Colonic mucosa (tissue), 4 donors: ENCODE data around the gene LPCAT2. TPM values are rescaled to one million over a fixed set of nuclear protein-coding genes. Genes with fewer than 3 reads are reported as not detected.
A peak's percentile ranks its signal among the peaks of the same experiment; 100 is the strongest.

ENCODE experiments used
- DNase-seq: peaks from one replicate; pipeline ENCODE4 v3.0.0-alpha.2; 2020
- H3K27ac ChIP-seq: fragments of 200-600 bp; one replicate; pipeline ENCODE4 v1.8.0; 2021
- H3K27me3 ChIP-seq: fragments of 200-600 bp; one replicate; pipeline ENCODE4 v1.8.0; 2021
- H3K36me3 ChIP-seq: fragments of 200-600 bp; one replicate; pipeline ENCODE4 v1.8.0; 2021
- H3K4me1 ChIP-seq: fragments of 200-600 bp; one replicate; pipeline ENCODE4 v1.8.0; 2021; ENCODE audit warnings: mild to moderate bottlenecking
- H3K4me3 ChIP-seq: fragments of 200-600 bp; one replicate; pipeline ENCODE4 v1.8.0; 2021
- H3K9ac ChIP-seq, 2 donors: one replicate each; pipeline ENCODE4 v1.7.0; 2013; ENCODE audit warnings: control low read depth in 2 of 2, low read depth in 2 of 2, low read length in 2 of 2
- H3K9me3 ChIP-seq: fragments of 200-600 bp; one replicate; pipeline ENCODE4 v1.8.0; 2021
- intact Hi-C: fragments of 100-400 bp; cut with DNase I; formaldehyde crosslinking; loops from one replicate; pipeline ENCODE4 v1.14.1; 2022
- total RNA-seq, 2 donors: library from RNA; stranded (reverse); fragmentation: NEBNext Ultra II Directional in 1 of 2; extraction: Animal tissue kit (Norgen Biotek cat#: 25700) in 1 of 2; gene quantifications; one replicate each; pipeline ENCODE4 v1.2.1, GENCODE V29; 2021
- TF ChIP-seq, protein P1 (sequence below): fragments of 200-600 bp; IDR thresholded peaks from one replicate; pipeline ENCODE4 v1.8.0; 2022; ENCODE audit warnings: antibody characterized with exemption, mild to moderate bottlenecking
- donor health status: healthy.
- donor health status: DM: no; HTN: no; CAD: no.
- donor health status: DM: no; HTN: no; CAD: no.

Gene LPCAT2
- total RNA-seq, 2 donors from 2014 or later, result 22.6 to 30.5 TPM

DNA sequence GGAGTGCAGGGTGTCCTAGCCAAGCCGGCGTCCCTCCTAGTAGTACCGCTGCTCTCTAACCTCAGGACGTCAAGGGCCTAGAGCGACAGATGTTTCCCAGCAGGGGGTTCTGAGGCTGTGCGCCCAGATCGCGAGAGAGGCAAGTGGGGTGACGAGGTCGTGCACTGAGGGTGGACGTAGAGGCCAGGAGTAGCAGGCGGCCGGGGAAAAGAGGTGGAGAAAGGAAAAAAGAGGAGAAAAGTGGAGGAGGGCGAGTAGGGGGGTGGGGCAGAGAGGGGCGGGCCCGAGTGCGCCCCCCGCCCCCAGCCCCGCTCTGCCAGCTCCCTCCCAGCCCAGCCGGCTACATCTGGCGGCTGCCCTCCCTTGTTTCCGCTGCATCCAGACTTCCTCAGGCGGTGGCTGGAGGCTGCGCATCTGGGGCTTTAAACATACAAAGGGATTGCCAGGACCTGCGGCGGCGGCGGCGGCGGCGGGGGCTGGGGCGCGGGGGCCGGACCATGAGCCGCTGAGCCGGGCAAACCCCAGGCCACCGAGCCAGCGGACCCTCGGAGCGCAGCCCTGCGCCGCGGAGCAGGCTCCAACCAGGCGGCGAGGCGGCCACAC is 29.9 kb upstream of the LPCAT2 start, which contains the start of gene MMP2:
Gene MMP2 (plus strand): TSS at position 372 of the 603 bp plus-strand sequence. CDS start 282 bp downstream, outside the sequence.
- Histone ChIP-seq H3K27me3 (peaks cover 11% of the 10 kb centered on the region), H3K4me1 (no peaks in the 10 kb centered on the region), H3K36me3 (no peaks in the 10 kb centered on the region), H3K9ac (peak within 1 kb of the TSS; percentile 29 to 66), H3K27ac (peak within 1 kb of the TSS; percentile 63), H3K4me3 (peak within 1 kb of the TSS; percentile 27), H3K9me3 (no peaks in the 10 kb centered on the region)
- peak; percentile 39 for DNase-seq
- intact Hi-C loops, result no loop called here
- TF ChIP-seq, protein P1, sequence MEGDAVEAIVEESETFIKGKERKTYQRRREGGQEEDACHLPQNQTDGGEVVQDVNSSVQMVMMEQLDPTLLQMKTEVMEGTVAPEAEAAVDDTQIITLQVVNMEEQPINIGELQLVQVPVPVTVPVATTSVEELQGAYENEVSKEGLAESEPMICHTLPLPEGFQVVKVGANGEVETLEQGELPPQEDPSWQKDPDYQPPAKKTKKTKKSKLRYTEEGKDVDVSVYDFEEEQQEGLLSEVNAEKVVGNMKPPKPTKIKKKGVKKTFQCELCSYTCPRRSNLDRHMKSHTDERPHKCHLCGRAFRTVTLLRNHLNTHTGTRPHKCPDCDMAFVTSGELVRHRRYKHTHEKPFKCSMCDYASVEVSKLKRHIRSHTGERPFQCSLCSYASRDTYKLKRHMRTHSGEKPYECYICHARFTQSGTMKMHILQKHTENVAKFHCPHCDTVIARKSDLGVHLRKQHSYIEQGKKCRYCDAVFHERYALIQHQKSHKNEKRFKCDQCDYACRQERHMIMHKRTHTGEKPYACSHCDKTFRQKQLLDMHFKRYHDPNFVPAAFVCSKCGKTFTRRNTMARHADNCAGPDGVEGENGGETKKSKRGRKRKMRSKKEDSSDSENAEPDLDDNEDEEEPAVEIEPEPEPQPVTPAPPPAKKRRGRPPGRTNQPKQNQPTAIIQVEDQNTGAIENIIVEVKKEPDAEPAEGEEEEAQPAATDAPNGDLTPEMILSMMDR, result no peak

DNA sequence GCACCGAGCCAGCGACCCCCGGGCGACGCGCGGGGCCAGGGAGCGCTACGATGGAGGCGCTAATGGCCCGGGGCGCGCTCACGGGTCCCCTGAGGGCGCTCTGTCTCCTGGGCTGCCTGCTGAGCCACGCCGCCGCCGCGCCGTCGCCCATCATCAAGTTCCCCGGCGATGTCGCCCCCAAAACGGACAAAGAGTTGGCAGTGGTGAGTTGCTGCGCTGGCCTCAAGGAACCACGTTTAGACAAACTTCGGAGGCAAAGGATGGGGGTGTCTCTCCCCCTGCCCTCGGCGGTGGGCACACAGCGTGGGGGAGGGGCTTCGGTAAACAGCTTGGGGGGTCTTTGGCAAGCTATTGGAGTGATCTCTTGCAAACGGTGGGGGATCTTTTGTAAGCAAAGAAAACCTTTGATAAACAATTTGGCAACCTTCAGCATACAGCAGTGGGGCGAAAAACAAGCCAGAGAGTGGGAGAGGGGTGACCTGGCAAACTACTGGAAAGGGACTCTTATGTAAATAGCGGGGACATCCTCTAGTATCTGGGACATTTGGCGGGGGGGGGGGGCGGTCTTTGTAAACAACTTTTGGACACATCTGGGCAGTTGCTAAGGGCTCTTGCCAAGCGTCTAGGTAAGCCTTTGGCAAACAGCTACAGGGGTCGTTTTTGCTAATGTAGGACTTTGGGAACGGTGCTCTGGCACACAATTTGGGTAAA is 29.3 kb upstream of the LPCAT2 start:
- no peaks in the 10 kb centered on the region for H3K4me1 ChIP-seq
- no peaks in the 10 kb centered on the region for H3K9me3 ChIP-seq
- peak overlapping the region; percentile 27 for H3K4me3 ChIP-seq
- H3K27me3 ChIP-seq, result peaks cover 11% of the 10 kb centered on the region
- DNase-seq, result no peak
- H3K27ac ChIP-seq, result peak overlapping the region; percentile 63
- TF ChIP-seq, protein P1, result no peak
- no peaks in the 10 kb centered on the region for H3K36me3 ChIP-seq
- peak overlapping the region; percentile 29 to 66 for H3K9ac ChIP-seq
- intact Hi-C loops, result no loop called here

DNA sequence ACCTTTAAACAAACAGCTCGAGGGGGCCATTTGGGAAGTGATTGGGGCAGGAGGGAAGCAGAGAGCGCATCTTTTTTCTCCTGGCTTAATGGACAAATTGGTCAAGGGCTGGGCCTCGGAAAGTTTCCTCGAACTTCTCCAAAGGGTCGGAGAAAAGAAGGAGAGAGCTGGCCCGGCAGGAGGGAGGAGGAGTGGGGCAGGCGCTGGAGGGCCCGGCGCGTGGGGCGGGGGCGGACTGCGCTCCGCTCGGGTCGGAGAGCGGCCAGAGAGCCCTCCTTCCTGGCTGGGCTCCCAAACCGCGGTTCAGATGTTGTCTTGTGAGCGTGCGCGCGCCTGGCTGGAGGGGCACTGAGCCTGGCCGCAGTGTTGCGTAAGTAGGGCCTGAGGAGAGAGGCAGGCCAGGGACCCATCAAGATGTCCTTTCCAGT is 28.6 kb upstream of the LPCAT2 start:
- DNase-seq, result peak; percentile 68
- Histone ChIP-seq H3K9me3 (no peaks in the 10 kb centered on the region), H3K4me3 (peak overlapping the region; percentile 27), H3K27ac (peak overlapping the region; percentile 24), H3K36me3 (no peaks in the 10 kb centered on the region), H3K27me3 (peaks cover 11% of the 10 kb centered on the region), H3K9ac (peak overlapping the region; percentile 29 to 43), H3K4me1 (no peaks in the 10 kb centered on the region)
- intact Hi-C loops, result no loop called here
- TF ChIP-seq, protein P1, result no peak

DNA sequence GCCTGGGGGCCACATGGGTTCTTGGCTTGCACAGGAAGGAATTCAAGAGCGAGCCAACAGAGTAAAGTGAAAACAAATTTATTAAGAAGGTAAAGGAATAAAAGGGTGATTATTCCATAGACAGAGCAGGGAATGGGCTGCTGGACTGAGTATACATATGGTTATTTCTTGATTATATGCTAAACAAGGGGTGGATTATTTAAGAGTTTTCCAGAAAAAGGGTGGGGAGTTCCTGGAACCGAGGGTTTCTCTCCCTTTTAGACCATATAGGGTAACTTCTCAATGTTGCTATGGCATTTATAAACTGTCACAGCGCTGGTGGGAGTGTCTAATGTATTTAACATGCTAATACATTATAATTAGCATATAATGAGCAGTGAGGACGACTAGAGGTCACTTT is 27.8 kb upstream of the LPCAT2 start:
- Histone ChIP-seq H3K36me3 (no peaks in the 10 kb centered on the region), H3K9ac (no peak overlapping the region), H3K27me3 (peaks cover 11% of the 10 kb centered on the region), H3K9me3 (no peaks in the 10 kb centered on the region), H3K27ac (peak overlapping the region; percentile 24), H3K4me3 (peak overlapping the region; percentile 27), H3K4me1 (no peaks in the 10 kb centered on the region)
- intact Hi-C loops, result no loop called here
- TF ChIP-seq, protein P1, result no peak
- DNase-seq, result no peak

DNA sequence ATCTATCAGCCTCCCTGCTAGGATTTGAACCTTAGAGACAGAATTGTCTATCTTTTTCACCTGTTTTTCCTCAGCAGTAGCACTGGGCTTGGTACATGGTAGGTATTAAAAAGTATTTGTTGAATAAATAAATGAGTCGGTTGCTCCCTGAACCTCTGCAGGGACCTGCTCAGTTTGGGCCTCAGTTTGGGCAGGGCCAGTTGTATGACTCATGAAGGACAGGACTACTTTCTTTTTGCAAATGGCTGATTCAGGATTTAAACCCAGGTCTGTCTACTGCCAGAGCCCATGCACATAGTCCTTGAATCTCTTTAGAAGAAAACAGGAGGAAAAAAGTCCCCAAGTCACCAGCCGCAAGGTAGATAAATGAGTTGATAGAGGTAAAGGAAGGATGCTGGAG is 26.8 kb upstream of the LPCAT2 start:
- H3K4me3 ChIP-seq, result no peak overlapping the region
- intact Hi-C loops, result no loop called here

More for the DNA sequence above, 26.8 kb upstream of the LPCAT2 start:
- TF ChIP-seq, protein P1, result no peak
- Histone ChIP-seq H3K9ac (no peak overlapping the region), H3K36me3 (no peaks in the 10 kb centered on the region), H3K27ac (no peak overlapping the region), H3K27me3 (peaks cover 11% of the 10 kb centered on the region), H3K9me3 (no peaks in the 10 kb centered on the region), H3K4me1 (no peaks in the 10 kb centered on the region)
- DNase-seq, result no peak
